ENCODE results near the gene NPY4R2. TPM values are rescaled to one million over a fixed set of nuclear protein-coding genes. Genes with fewer than 3 reads are reported as not detected.
"Not testable (repeated sequence)": the region's sequence is repeated elsewhere in the genome, so short reads cannot be mapped to it uniquely, and the experiment has no call there.

The NPY4R2 gene
- total and polyA plus RNA-seq, 10 of the 15 experiments (the other 5 are each of a cell fraction or from before 2014, with no cell fraction given): not detected

DNA sequence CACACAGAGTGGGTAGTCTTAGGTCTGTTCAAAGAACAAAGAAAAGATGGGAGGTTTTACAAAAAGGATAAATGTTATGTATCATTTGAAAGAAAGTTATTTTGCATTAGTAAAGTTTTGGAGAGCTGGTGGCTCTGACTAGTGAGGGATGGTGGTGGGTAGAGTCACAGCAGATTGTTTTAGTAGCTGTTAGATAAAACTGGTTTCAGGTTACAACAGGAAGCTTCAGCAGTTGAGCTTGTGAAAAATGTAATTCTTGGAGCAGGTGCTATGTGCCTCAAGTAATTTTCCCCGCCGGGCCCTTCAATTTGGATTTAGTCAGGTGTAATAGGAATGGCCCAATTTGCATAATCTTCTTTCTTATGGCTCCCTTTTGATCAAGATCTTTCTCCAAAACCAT lies 20.6 kb upstream of the NPY4R2 start:
- H3K4me2 ChIP-seq (ENCODE audit: control insufficient read depth, insufficient read depth); H3K4me1 ChIP-seq (ENCODE audit: control insufficient read depth, insufficient read depth, low read length); CTCF ChIA-PET; FAIRE-seq; DNase-seq (ENCODE audit: low read depth, low spot score); ATAC-seq; BruUV-seq (replicated peaks); SMC1A ChIA-PET (ENCODE audit: uncharacterized antibody, unreplicated experiment); intact Hi-C loops (cut with micrococcal nuclease; ENCODE audit: unreplicated experiment); H3K9ac ChIP-seq (ENCODE audit: control insufficient read depth, insufficient read depth, low read length); H3K4me3 ChIP-seq; H3K27ac ChIP-seq (ENCODE audit: control insufficient read depth, insufficient read depth); RAD21 ChIA-PET (ENCODE audit: unreplicated experiment); H3K36me3 ChIP-seq (ENCODE audit: control insufficient read depth in 2 of 2, insufficient read depth in 2 of 2, low read length in 1 of 2); in situ Hi-C loops (cut with MboI); H3K27me3 ChIP-seq (replicated peaks in 1 of 2; ENCODE audit: control insufficient read depth in 2 of 2, insufficient read depth in 2 of 2, low read length in 1 of 2); H4K20me1 ChIP-seq (ENCODE audit: control insufficient read depth, insufficient read depth); H3K79me2 ChIP-seq (ENCODE audit: control insufficient read depth, insufficient read depth, low read length); H3K9me3 ChIP-seq (replicated peaks; ENCODE audit: control insufficient read depth, insufficient read depth, low read length); H2AFZ ChIP-seq (ENCODE audit: control insufficient read depth, low read depth, low read length); POLR2A ChIA-PET: not testable (repeated sequence)
- no CpG with 5 or more reads among the region's 2 CpGs for WGBS (ENCODE audit: insufficient coverage, insufficient replicate concordance, low lambda C conversion rate, missing lambda C conversion rate)

DNA sequence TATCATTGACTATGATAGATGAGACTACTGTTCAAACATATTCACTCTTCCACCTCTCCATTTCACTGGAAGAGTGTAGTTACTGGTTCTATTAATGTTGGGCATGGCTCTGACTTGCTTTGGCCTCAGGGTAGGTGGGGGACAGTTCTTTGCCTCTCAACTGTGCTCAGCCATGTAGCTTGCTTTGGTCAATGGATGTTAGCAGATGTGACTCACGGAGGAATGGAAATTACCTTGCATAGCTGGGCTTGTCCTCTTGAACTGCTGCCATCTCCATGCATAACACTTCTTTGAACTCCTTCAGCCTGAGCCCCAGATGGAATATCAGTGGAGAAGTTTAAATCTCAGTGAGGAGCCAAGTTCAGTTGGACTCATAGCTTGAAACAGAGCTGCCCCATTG lies 9.1 kb upstream of the NPY4R2 start:
- H3K4me2 ChIP-seq (ENCODE audit: control insufficient read depth, insufficient read depth); H3K4me3 ChIP-seq; intact Hi-C loops (cut with micrococcal nuclease; ENCODE audit: unreplicated experiment); H3K36me3 ChIP-seq (ENCODE audit: control insufficient read depth in 2 of 2, insufficient read depth in 2 of 2, low read length in 1 of 2); H4K20me1 ChIP-seq (ENCODE audit: control insufficient read depth, insufficient read depth); H3K9ac ChIP-seq (ENCODE audit: control insufficient read depth, insufficient read depth, low read length); RAD21 ChIA-PET (ENCODE audit: unreplicated experiment); DNase-seq (ENCODE audit: low read depth, low spot score); BruUV-seq (replicated peaks); SMC1A ChIA-PET (ENCODE audit: uncharacterized antibody, unreplicated experiment); H3K27ac ChIP-seq (ENCODE audit: control insufficient read depth, insufficient read depth); CTCF ChIA-PET; H2AFZ ChIP-seq (ENCODE audit: control insufficient read depth, low read depth, low read length); FAIRE-seq; in situ Hi-C loops (cut with MboI); H3K27me3 ChIP-seq (replicated peaks in 1 of 2; ENCODE audit: control insufficient read depth in 2 of 2, insufficient read depth in 2 of 2, low read length in 1 of 2); H3K79me2 ChIP-seq (ENCODE audit: control insufficient read depth, insufficient read depth, low read length); ATAC-seq; POLR2A ChIA-PET; H3K4me1 ChIP-seq (ENCODE audit: control insufficient read depth, insufficient read depth, low read length); H3K9me3 ChIP-seq (replicated peaks; ENCODE audit: control insufficient read depth, insufficient read depth, low read length): not testable (repeated sequence)
- WGBS (ENCODE audit: insufficient coverage, insufficient replicate concordance, low lambda C conversion rate, missing lambda C conversion rate): 0% methylated on average over 1 of the region's 1 CpG

DNA sequence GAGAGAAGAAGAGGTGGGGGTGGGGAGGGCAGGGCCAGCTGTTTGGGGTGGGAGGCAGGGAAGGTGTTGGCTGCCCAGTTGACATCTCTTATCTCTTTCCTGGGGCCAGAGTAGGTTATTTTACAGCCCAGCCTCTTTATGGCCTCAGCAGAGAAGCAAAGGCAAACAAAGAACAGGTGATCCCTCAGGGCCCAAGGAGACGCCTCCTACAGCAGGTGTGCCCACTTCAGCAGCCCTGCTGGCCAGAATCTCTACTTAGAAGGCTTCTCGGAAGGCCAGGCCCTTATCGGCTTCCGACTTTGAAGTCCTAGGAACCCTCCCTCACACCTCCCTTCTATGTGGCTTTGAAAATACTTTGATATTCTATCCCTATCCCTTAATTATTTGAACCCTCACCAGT lies 8.0 kb upstream of the NPY4R2 start:
- H3K4me2 ChIP-seq (ENCODE audit: control insufficient read depth, insufficient read depth); CTCF ChIA-PET; H3K27me3 ChIP-seq (replicated peaks in 1 of 2; ENCODE audit: control insufficient read depth in 2 of 2, insufficient read depth in 2 of 2, low read length in 1 of 2); H3K27ac ChIP-seq (ENCODE audit: control insufficient read depth, insufficient read depth); H2AFZ ChIP-seq (ENCODE audit: control insufficient read depth, low read depth, low read length); RAD21 ChIA-PET (ENCODE audit: unreplicated experiment); H3K79me2 ChIP-seq (ENCODE audit: control insufficient read depth, insufficient read depth, low read length); BruUV-seq (replicated peaks); H4K20me1 ChIP-seq (ENCODE audit: control insufficient read depth, insufficient read depth); H3K9ac ChIP-seq (ENCODE audit: control insufficient read depth, insufficient read depth, low read length); H3K36me3 ChIP-seq (ENCODE audit: control insufficient read depth in 2 of 2, insufficient read depth in 2 of 2, low read length in 1 of 2); H3K9me3 ChIP-seq (replicated peaks; ENCODE audit: control insufficient read depth, insufficient read depth, low read length); POLR2A ChIA-PET; intact Hi-C loops (cut with micrococcal nuclease; ENCODE audit: unreplicated experiment); DNase-seq (ENCODE audit: low read depth, low spot score); FAIRE-seq; H3K4me1 ChIP-seq (ENCODE audit: control insufficient read depth, insufficient read depth, low read length); H3K4me3 ChIP-seq; SMC1A ChIA-PET (ENCODE audit: uncharacterized antibody, unreplicated experiment); ATAC-seq; in situ Hi-C loops (cut with MboI): not testable (repeated sequence)
- no CpG with 5 or more reads among the region's 4 CpGs for WGBS (ENCODE audit: insufficient coverage, insufficient replicate concordance, low lambda C conversion rate, missing lambda C conversion rate)

DNA sequence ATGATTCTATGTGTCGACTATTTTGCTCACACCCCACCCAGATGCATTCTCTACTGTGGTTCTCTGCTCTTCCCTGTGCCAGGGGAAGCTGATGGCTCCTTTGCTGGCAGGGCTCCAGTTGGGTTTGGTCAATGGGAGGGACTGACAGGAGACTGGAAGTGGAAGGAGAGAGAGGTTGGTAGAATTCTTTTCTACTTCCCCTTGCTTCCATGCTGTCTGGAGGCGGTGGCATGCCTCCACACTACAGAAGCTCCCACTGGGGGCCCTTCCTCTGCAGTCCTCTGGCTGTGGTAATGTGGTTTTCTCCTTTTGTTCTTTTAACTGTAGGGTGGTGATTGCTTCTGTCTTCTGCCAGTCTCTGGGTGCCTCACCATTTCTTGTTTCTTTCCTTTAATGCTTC lies 4.4 kb upstream of the NPY4R2 start:
- H4K20me1 ChIP-seq (ENCODE audit: control insufficient read depth, insufficient read depth); POLR2A ChIA-PET; H3K27ac ChIP-seq (ENCODE audit: control insufficient read depth, insufficient read depth); DNase-seq (ENCODE audit: low read depth, low spot score); H3K9me3 ChIP-seq (replicated peaks; ENCODE audit: control insufficient read depth, insufficient read depth, low read length); H3K4me2 ChIP-seq (ENCODE audit: control insufficient read depth, insufficient read depth); CTCF ChIA-PET; H3K27me3 ChIP-seq (replicated peaks in 1 of 2; ENCODE audit: control insufficient read depth in 2 of 2, insufficient read depth in 2 of 2, low read length in 1 of 2); intact Hi-C loops (cut with micrococcal nuclease; ENCODE audit: unreplicated experiment); H3K36me3 ChIP-seq (ENCODE audit: control insufficient read depth in 2 of 2, insufficient read depth in 2 of 2, low read length in 1 of 2); ATAC-seq; H2AFZ ChIP-seq (ENCODE audit: control insufficient read depth, low read depth, low read length); in situ Hi-C loops (cut with MboI); BruUV-seq (replicated peaks); H3K79me2 ChIP-seq (ENCODE audit: control insufficient read depth, insufficient read depth, low read length); RAD21 ChIA-PET (ENCODE audit: unreplicated experiment); SMC1A ChIA-PET (ENCODE audit: uncharacterized antibody, unreplicated experiment); H3K9ac ChIP-seq (ENCODE audit: control insufficient read depth, insufficient read depth, low read length); H3K4me3 ChIP-seq; FAIRE-seq; H3K4me1 ChIP-seq (ENCODE audit: control insufficient read depth, insufficient read depth, low read length): not testable (repeated sequence)
- no CpG with 5 or more reads among the region's 2 CpGs for WGBS (ENCODE audit: insufficient coverage, insufficient replicate concordance, low lambda C conversion rate, missing lambda C conversion rate)
